ENCODE results near the gene COL4A5.
"Not testable (repeated sequence)": the region's sequence is repeated elsewhere in the genome, so short reads cannot be mapped to it uniquely, and the experiment has no call there.

COL4A5 gene

GRCh38 chrX:108439426-108439942 is at the start of gene COL4A5:
COL4A5 (plus strand) TSS chrX:108439838; CDS start chrX:108440126, 288 bp downstream.
- DNase-seq (ENCODE audit: low spot score): no peak
- TF ChIP-seq, protein P1, sequence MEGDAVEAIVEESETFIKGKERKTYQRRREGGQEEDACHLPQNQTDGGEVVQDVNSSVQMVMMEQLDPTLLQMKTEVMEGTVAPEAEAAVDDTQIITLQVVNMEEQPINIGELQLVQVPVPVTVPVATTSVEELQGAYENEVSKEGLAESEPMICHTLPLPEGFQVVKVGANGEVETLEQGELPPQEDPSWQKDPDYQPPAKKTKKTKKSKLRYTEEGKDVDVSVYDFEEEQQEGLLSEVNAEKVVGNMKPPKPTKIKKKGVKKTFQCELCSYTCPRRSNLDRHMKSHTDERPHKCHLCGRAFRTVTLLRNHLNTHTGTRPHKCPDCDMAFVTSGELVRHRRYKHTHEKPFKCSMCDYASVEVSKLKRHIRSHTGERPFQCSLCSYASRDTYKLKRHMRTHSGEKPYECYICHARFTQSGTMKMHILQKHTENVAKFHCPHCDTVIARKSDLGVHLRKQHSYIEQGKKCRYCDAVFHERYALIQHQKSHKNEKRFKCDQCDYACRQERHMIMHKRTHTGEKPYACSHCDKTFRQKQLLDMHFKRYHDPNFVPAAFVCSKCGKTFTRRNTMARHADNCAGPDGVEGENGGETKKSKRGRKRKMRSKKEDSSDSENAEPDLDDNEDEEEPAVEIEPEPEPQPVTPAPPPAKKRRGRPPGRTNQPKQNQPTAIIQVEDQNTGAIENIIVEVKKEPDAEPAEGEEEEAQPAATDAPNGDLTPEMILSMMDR (IDR thresholded peaks at IDR 0.05; ENCODE audit: extremely low read depth, missing control alignments): no peak

GRCh38 chrX:108390976-108391717 is 48.5 kb upstream of the COL4A5 start:
- not testable (repeated sequence) for DNase-seq (ENCODE audit: low spot score)

GRCh38 chrX:108396188-108396891 is 43.3 kb upstream of the COL4A5 start:
- TF ChIP-seq, protein P1 (IDR thresholded peaks at IDR 0.05; ENCODE audit: extremely low read depth, missing control alignments): no peak
- DNase-seq (ENCODE audit: low spot score): no peak

GRCh38 chrX:108396986-108397385 is 42.7 kb upstream of the COL4A5 start:
- TF ChIP-seq, protein P1 (IDR thresholded peaks at IDR 0.05; ENCODE audit: extremely low read depth, missing control alignments): no peak
- DNase-seq (ENCODE audit: low spot score): no peak

DNA sequence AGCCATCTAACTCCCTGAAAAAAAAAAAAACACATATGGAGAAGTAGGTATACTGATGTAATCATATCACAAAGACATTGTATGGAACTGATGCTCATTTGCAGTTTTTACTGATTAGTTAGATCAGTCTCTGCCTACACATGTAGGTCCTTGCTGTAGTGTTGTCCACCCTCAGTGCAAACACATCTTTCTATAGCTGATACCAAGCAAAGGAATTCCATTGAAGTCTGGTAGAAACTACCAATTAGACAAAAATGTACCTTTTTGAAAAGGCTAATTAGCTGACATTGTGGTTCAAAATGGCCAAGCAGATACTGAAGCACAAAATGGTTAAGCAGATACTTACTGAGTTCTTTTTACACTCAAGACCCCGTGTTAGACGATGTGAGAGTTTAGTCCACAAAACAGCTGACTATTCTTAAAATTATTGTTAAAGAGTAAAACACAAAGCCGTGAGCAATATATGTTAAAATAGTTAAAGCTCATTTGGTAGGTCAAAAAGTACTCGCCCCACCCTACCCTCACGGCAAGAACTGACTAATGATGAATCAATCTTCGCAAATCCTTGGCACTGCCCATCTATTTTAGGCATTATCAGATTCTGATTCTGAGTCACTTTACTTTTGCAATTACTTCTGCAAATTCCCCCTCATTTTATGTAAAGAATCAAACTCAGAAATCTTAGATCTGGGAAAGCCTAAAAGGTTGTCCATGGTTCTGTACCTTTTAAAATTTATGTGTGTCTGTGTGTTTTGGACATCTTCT is 41.8 kb upstream of the COL4A5 start:
- DNase-seq (ENCODE audit: low spot score): no peak
- TF ChIP-seq, protein P1 (IDR thresholded peaks at IDR 0.05; ENCODE audit: extremely low read depth, missing control alignments): no peak

GRCh38 chrX:108399418-108400165 is 40.0 kb upstream of the COL4A5 start:
- no peak for DNase-seq (ENCODE audit: low spot score)
- TF ChIP-seq, protein P1 (IDR thresholded peaks at IDR 0.05; ENCODE audit: extremely low read depth, missing control alignments): no peak

DNA sequence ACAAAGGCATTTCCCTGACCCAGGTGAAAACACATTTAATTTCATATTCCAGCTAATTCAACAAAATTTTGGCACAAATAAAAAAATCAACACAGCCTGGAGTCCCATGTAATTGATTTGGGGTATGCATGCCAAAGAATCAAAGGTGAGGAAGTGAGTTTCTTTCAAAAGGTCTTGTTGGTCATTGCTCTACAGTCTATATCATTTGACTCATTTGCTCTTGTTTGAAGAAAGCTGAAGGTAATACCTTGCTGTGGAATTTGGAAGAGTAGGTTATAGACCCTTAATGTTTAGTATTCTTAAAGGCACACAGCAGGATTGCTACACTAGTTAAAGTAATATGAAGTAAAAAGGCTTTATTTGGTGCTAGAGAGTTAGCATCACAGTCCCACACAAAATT is 26.9 kb upstream of the COL4A5 start:
- TF ChIP-seq, protein P1 (IDR thresholded peaks at IDR 0.05; ENCODE audit: extremely low read depth, missing control alignments): no peak
- no peak for DNase-seq (ENCODE audit: low spot score)
